KOPT-K1 (cell line): ENCODE data around the gene DPP7.

ENCODE experiments used
- H3K27ac ChIP-seq: fragments of 200-600 bp; sonication (generic); 2 replicates; pipeline ENCODE4 v1.5.1; 2016; ENCODE audit warnings: antibody characterized with exemption, mild to moderate bottlenecking, low read depth, low read length; ENCODE audit not compliant: poor library complexity, severe bottlenecking
- H3K36me3 ChIP-seq: fragments of 200-600 bp; sonication (generic); 2 replicates; pipeline ENCODE4 v1.5.1; 2017; ENCODE audit warnings: antibody characterized with exemption, mild to moderate bottlenecking, low read length, moderate library complexity; ENCODE audit not compliant: insufficient read depth
- H3K9me3 ChIP-seq: fragments of 200-600 bp; sonication (generic); 2 replicates; pipeline ENCODE4 v1.5.1; 2017; ENCODE audit warnings: antibody characterized with exemption, low read length, mild to moderate bottlenecking; ENCODE audit not compliant: insufficient read depth, poor library complexity, severe bottlenecking

Gene DPP7

GRCh38 chr9:137150617-137151457 is 36.3 kb upstream of the DPP7 start:
- Histone ChIP-seq H3K27ac (no peak overlapping the region), H3K36me3 (no peaks in the 10 kb centered on the region), H3K9me3 (no peaks in the 10 kb centered on the region)

DNA sequence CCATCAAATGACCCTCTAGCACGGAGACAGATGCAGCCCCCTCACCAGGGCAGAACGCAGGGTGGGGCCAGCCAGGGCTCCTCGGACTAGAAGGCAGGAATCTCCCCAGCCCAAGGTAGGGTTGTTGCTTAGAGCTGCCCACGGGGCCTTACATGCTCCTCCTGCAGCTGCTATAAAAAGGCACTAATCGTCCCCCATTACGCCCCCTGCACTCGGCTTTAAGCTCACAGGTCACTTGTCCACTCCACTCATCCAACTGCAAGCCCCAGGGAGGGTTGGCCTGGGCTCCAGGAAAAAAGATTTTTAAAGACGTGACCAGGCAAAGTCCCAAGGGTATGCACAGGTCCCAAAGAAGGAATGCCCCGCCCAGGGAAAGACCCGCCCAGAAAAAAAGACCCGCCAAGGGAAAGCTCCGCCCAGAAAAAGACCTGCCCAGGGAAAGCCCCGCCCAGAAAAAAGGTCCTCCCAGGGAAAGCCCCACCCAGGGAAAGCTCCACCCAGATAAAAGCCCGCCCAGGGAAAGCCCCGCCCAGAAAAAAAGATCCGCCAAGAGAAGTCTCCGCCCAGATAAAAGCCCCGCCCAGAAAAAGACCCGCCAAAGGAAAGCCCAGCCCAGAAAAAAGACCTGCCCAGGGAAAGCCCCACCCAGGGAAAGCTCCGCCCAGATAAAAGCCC is 35.5 kb upstream of the DPP7 start:
- no peaks in the 10 kb centered on the region for H3K9me3 ChIP-seq
- no peaks in the 10 kb centered on the region for H3K36me3 ChIP-seq
- H3K27ac ChIP-seq, result no peak overlapping the region

GRCh38 chr9:137149363-137149762 is 34.8 kb upstream of the DPP7 start:
- no peaks in the 10 kb centered on the region for H3K36me3 ChIP-seq
- no peaks in the 10 kb centered on the region for H3K9me3 ChIP-seq
- no peak overlapping the region for H3K27ac ChIP-seq

- Histone ChIP-seq H3K27ac (no peak overlapping the region), H3K36me3 (no peaks in the 10 kb centered on the region), H3K9me3 (no peaks in the 10 kb centered on the region)
Measured at GRCh38 chr9:137148661-137149060, 34.1 kb upstream of the DPP7 start.

DNA sequence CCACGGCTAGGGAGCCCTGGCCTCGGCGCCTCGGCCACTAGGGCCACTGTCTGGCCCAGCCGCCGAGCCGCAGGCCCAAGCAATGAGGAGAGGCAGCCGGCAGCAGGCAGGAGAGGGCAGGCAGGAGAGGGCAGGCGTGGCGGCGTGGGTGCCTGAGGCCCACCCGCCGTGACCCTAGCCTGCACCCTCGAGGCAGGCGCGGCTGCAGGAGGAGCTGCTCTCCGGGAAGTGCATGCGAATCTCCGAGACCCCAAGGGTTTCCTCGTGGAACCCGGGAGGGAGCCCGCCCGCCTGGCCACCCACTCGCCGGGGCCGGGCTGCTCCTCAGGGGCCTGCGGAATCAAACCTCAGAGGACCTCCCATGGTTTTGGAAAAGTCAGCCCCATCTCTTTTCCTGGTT is 33.7 kb upstream of the DPP7 start:
- H3K36me3 ChIP-seq, result no peaks in the 10 kb centered on the region
- no peaks in the 10 kb centered on the region for H3K9me3 ChIP-seq
- no peak overlapping the region for H3K27ac ChIP-seq

DNA sequence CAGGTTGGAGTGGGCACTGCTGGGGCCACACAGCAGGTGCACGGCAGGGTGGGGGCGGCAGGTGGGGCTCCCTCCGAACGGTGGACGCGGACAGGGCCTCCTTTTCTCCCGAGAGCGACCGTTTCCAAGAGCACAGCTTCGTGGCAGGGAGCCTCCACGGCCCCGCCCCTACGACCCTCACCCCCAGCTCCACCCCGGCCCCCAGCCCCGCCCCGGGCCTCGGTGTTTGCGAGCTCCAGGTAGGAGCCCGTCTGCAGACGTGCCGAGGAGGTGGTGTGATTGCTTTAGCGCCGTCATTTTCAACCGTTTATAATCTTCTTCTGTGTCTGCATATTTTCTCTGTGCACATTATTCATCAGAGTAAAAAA is 33.2 kb upstream of the DPP7 start:
- H3K27ac ChIP-seq, result no peak overlapping the region
- H3K9me3 ChIP-seq, result no peaks in the 10 kb centered on the region
- H3K36me3 ChIP-seq, result no peaks in the 10 kb centered on the region

GRCh38 chr9:137147091-137147792 is 32.7 kb upstream of the DPP7 start:
- H3K9me3 ChIP-seq, result no peaks in the 10 kb centered on the region
- H3K36me3 ChIP-seq, result no peaks in the 10 kb centered on the region
- H3K27ac ChIP-seq, result no peak overlapping the region

DNA sequence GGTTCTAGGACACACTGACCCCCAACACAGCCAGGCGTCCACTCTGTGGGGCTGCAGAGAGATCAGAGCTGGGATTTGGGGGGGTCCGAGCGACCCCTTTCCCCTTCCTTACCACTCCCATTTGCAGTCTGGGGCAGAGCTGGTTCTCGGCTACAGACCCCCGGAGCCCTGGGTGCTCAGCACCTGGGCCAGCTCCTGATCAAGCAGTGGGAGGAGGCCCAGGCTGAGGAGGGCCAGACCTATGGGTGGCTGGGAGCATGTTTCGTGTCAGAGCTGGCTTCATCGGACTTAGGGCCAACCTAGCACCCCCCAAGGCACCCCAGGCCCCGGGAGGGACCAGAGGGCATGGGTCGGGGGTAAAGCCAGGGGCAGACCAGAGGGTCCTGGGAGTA is 32.0 kb upstream of the DPP7 start:
- Histone ChIP-seq H3K36me3 (no peaks in the 10 kb centered on the region), H3K27ac (no peak overlapping the region), H3K9me3 (no peaks in the 10 kb centered on the region)

- H3K9me3 ChIP-seq, result no peaks in the 10 kb centered on the region
- H3K27ac ChIP-seq, result no peak overlapping the region
- H3K36me3 ChIP-seq, result no peaks in the 10 kb centered on the region
Measured at GRCh38 chr9:137145731-137146526, 31.4 kb upstream of the DPP7 start.

DNA sequence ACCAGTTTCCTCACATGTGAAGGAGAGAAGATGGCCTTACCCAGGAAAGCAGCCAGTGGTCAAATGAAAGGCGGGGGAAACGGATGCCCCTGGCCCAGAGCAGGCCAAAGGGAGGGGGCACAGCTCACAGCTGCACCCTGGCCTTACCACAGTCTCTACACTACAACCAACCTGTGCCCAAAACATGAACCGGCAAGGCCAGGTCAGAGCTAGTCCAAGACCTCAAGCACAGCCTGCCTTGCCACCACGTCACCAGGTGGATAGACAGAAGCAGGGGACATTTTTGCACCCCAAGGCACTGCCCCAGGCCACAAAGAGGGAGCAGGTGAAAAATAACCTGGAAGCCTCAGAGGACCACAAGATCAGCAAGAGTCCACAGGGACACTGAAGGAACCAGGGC is 28.9 kb upstream of the DPP7 start:
- H3K36me3 ChIP-seq, result no peaks in the 10 kb centered on the region

GRCh38 chr9:137141976-137142936 is 27.7 kb upstream of the DPP7 start:
- H3K36me3 ChIP-seq, result no peaks in the 10 kb centered on the region
- H3K9me3 ChIP-seq, result no peaks in the 10 kb centered on the region
- H3K27ac ChIP-seq, result no peak overlapping the region

More for the DNA sequence above, 28.9 kb upstream of the DPP7 start:
- no peaks in the 10 kb centered on the region for H3K9me3 ChIP-seq
- no peak overlapping the region for H3K27ac ChIP-seq

- H3K36me3 ChIP-seq, result no peaks in the 10 kb centered on the region
- no peaks in the 10 kb centered on the region for H3K9me3 ChIP-seq
- H3K27ac ChIP-seq, result no peak overlapping the region
Measured at GRCh38 chr9:137141050-137141810, 26.7 kb upstream of the DPP7 start.

DNA sequence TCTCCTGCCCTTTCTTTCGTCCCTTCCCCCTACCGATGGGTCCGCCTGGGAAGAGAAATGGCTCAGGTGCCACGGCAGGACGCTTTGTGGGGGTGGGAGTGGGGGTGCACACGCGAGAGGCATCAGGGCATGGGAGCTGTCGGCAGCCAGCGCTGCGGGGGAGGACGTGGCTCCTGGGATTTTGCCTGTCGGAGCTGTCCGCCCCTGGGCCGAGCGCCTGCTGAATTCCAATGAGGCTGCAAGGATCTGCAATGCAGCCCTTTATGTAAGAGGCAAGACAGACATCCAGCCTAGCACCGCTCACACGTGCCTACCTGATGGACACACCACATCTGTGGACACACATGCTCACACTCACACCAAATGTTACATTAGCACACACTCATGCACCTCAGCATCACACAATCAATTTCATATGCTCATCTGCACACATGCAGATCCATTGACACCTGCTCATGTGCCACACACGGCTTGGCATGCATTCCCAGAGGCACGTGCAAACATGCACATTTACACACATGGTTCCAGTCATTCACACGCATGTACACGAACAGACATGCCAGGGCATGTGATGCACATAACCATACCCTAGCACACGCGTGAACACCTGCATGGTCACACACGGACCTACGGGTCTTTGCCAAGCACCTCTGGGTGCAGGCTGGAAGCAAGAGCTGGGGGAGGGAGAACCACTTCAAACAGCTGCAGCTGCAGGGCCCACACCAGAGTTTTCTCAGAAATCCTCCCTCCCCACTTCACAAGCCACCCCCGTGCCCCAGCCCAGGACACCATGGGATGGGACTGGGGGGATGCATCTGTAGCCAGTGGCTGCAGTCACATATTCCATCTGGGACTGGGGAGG is 25.8 kb upstream of the DPP7 start:
- Histone ChIP-seq H3K36me3 (no peaks in the 10 kb centered on the region), H3K9me3 (no peaks in the 10 kb centered on the region), H3K27ac (no peak overlapping the region)
